GF-D8 (cell line): ENCODE results near the gene RPTOR.

ENCODE experiments used
- DNase-seq: peaks from one replicate; lab custom pipeline; 2025; lab: John Stamatoyannopoulos, UW

RPTOR gene

GRCh38 chr17:80848449-80849102, 303.9 kb downstream of the RPTOR start:
- DNase-seq, result no peak

- DNase-seq, result no peak
Measured at GRCh38 chr17:80849119-80849518, 304.5 kb downstream of the RPTOR start.

GRCh38 chr17:80850109-80850508, 305.5 kb downstream of the RPTOR start:
- DNase-seq, result no peak

GRCh38 chr17:80850817-80851216, 306.2 kb downstream of the RPTOR start:
- no peak for DNase-seq

GRCh38 chr17:80851277-80851925, 306.8 kb downstream of the RPTOR start:
- DNase-seq, result no peak

GRCh38 chr17:80852476-80853015, 307.9 kb downstream of the RPTOR start:
- DNase-seq, result no peak

GRCh38 chr17:80853076-80853475, 308.4 kb downstream of the RPTOR start:
- DNase-seq, result no peak

- DNase-seq, result no peak
Measured at GRCh38 chr17:80854220-80854619, 309.6 kb downstream of the RPTOR start.

- no peak for DNase-seq
Measured at GRCh38 chr17:80855196-80855947, 310.7 kb downstream of the RPTOR start.

- DNase-seq, result peak; percentile 2
Measured at GRCh38 chr17:80855948-80856862, 311.6 kb downstream of the RPTOR start.

- DNase-seq, result no peak
Measured at GRCh38 chr17:80856863-80857755, 312.5 kb downstream of the RPTOR start.

- no peak for DNase-seq
Measured at GRCh38 chr17:80857756-80858171, 313.1 kb downstream of the RPTOR start.

GRCh38 chr17:80858301-80859001, 313.8 kb downstream of the RPTOR start:
- no peak for DNase-seq

- DNase-seq, result no peak
Measured at GRCh38 chr17:80859002-80859941, 314.6 kb downstream of the RPTOR start.

- DNase-seq, result no peak
Measured at GRCh38 chr17:80860101-80860671, 315.5 kb downstream of the RPTOR start.

GRCh38 chr17:80860703-80861417, 316.2 kb downstream of the RPTOR start:
- no peak for DNase-seq

GRCh38 chr17:80861418-80861815, 316.8 kb downstream of the RPTOR start:
- no peak for DNase-seq

GRCh38 chr17:80861892-80862291, 317.3 kb downstream of the RPTOR start:
- DNase-seq, result no peak
